ENCODE data around the gene AUTS2.

DNA sequence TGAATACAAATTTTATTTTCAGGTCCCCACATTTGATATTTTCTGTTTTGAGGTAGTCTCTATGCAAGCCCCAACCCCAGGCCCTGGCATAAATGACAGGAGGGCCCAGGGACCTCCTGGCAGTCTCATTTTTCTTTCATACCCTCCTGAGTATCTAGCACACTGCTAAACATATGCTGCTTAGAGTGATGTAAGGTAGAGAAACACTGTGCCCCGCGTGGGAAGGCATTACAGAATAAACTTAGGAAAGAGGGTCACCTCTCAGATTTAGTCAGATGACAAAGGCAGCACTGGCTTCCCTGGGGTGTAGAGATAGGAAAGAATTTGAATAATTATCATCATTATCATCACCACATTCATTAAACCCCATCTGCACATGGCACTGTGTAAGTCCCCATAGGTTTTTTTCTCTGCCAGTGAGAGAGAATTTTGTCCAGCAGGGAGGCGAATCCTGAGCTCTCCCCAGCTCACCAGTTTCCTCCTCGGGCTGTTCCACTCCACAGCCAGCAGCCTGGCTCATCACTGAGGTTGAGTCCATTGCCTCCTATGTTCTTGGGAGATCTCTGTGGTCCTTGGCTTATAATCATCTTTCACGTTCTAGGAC is 1026.3 kb downstream of the AUTS2 start:
- no peak for TF ChIP-seq CTCF (optimal IDR thresholded peaks at IDR 0.05 in 1 of 3, IDR thresholded peaks at IDR 0.05 in 1 of 3, conservative IDR thresholded peaks at IDR 0.05 in 1 of 3; ENCODE audit: extremely low read depth in 1 of 3, insufficient read depth in 2 of 3, low read length in 3 of 3)
- no peak for TF ChIP-seq EZH2 (IDR thresholded peaks at IDR 0.05; ENCODE audit: low read length)
